ENCODE measurements around the gene AGAP3. TPM values are rescaled to one million over a fixed set of nuclear protein-coding genes. Genes with fewer than 3 reads are reported as not detected.
"Not testable (repeated sequence)": the region's sequence is repeated elsewhere in the genome, so short reads cannot be mapped to it uniquely, and the experiment has no call there.

Gene AGAP3
- total RNA-seq (10 to 100 TPM; 27.4 to 70.6 (median 37.2) TPM), polyA plus RNA-seq (1 to 10 TPM; 6.0 to 6.5 TPM), total RNA-seq (33.2 reads per million, percentile 62 among the genes with 10 or more reads in this experiment)

DNA sequence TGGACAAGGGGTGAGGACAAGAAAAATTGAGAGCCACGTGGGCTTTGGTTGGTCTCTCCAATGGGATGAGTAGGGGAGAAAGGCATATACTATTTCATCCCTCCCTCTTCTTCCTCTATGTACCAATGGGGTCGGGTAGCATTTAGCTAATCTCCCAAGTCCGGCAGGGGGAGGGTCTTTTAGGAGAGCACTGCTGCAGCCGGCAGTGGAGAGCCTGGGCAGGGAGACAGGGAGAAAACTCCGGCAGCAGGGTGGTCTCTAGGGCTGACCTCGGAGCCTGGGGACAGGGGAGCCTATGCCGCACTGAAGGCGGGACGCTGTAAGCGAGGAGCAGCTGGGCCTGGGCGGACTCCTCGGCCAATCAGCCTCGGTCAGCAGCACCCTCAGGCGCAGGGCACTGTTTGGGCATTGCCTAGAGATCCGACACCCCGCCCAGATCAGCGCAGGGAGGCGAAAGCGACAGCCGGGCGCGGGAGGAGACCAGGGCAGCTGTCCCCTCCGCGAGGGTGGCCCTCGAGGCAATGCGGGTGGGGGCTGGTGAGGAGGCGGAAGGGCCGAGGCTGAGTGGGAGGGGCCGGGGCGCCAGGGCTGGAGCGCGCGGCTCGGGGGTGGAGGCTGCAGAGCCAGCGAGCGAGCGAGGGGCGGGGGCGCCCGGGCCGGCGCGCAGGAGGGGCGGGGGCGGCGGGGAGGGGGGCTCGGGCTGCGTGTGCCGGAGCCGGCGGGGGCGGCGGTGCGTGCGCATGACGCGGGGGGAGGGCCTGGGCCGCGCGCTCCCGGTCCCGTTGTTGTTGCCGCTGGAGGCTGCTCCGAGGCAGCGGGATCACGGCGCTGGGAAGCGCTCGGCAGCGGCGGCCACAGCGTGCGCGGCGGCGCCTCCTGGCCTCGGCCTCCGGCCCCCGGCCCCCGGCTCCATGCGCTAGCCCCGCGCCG is at the start of gene AGAP3:
Gene AGAP3, plus strand, starts transcription at position 785 of the 930 bp plus-strand sequence. CDS start 267 bp downstream, outside the sequence.
- Histone ChIP-seq H3K27ac (ENCODE audit: low read depth, low read length) (peak within 1 kb of the TSS; percentile 68), H3K4me3 (ENCODE audit: low read length) (peak within 1 kb of the TSS; percentile 68), H3K4me1 (ENCODE audit: control insufficient read depth in 2 of 2, insufficient read depth in 2 of 2, low read length in 2 of 2) (peaks cover 36 to 41% of the 10 kb centered on the region in 2 donors), H3K36me3 (ENCODE audit: control insufficient read depth in 2 of 3, insufficient read depth in 3 of 3, low read length in 3 of 3) (no peaks in the 10 kb centered on the region), H3K27me3 (ENCODE audit: control insufficient read depth in 2 of 2, insufficient read depth in 2 of 2, low read length in 2 of 2) (no peaks in the 10 kb centered on the region), H3K9me3 (ENCODE audit: control insufficient read depth in 2 of 3, low read length in 3 of 3) (no peaks in the 10 kb centered on the region)
- Mint-ChIP-seq H3K9me3 (peaks cover 0 to 3% (median 0%) of the 10 kb centered on the region in 11 donors), H3K27me3 (peaks cover 0 to 14% (median 0%) of the 10 kb centered on the region in 5 donors), H3K27ac (peak within 1 kb of the TSS; percentile 56 to 96 (median 87)), H3K4me1 (peaks cover 31 to 55% (median 41%) of the 10 kb centered on the region in 7 donors), H3K36me3 (peaks cover 0 to 1% (median 0%) of the 10 kb centered on the region in 5 donors), H3K4me3 (peak within 1 kb of the TSS; percentile 87 to 97 (median 92))
- DNase-seq (peak; percentile 41 to 75 (median 50)), ATAC-seq (peak; percentile 23)
- ChIA-PET CTCF (interaction anchor here (1.1 to 3.4 kb wide), 3 partner anchors 24 to 113 kb away, joined by 3 to 15 read pairs (median 4); partner anchors contain the start of genes CDK5 and SLC4A2), POLR2A (interaction anchor here (0.9 to 3.0 kb wide), 6 partner anchors 26 to 111 kb away, joined by 3 to 14 read pairs (median 3); partner anchors contain the start of gene SLC4A2)
- intact Hi-C loops (cut with micrococcal nuclease) = loop anchor here (2.0 to 10.0 kb wide), 8 partner anchors 25 to 1941 kb away; partner anchors contain the start of genes KMT2C (in 1 of the 2), RHEB (in 1 of the 2), ZNF398 (in 1 of the 2) and ZNF862 (in 1 of the 2)

DNA sequence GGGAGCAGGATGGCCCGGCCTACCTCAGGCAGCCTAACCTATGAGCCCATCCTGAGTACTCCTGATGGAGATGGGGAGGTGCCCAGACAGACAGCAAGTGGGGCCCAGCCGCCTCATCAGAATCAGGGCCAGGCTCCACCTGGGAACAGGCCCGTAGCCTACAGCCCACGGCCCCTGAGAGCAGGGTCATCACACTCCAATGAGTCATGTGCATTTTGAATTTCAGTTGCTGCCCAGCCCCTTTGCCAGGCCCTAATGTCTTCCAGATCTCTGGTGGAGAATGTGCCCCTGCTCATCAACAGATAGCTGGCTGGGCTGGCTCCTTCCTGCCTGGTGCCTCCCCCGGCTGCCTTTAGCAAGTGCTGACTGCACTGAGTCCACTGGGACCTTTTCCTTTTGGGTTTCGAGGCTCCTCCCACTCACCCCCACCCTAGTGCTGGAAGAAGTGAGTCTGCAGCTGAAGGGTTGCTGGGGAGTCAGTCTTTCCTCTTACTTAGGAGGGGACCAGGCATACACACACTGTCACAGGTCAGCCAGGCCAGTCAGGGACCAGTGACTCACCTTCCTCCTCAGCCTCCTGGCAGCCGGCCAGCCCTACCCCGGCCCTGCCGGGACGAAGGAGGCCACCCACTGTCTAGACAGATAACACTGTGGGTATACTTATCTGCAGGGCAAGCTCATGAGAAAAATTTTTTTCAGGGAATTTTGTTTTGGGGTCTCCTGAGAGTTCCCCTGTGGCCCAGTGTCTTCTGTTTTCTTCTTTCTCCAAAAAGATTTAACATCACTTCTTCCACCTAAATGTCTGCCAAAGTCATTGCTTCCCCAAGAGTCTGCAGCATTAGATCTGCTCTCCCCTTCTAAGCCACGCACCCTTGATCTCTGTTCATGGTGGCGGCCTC is 47.1 kb upstream of the AGAP3 start:
- H3K27ac Mint-ChIP-seq = peak overlapping the region in 3 of 9 donors; percentile 10 to 54 (median 46)
- ChIA-PET POLR2A (no interaction called here), CTCF (interaction anchor here (1.5 kb wide), 1 partner anchor 21 kb away, joined by 3 read pairs; no protein-coding TSS in a partner anchor)
- Histone ChIP-seq H3K4me1 (ENCODE audit: control insufficient read depth in 2 of 2, insufficient read depth in 2 of 2, low read length in 2 of 2) (no peaks in the 10 kb centered on the region), H3K36me3 (ENCODE audit: control insufficient read depth in 2 of 3, insufficient read depth in 3 of 3, low read length in 3 of 3) (peaks cover 0 to 73% (median 14%) of the 10 kb centered on the region in 3 experiments), H3K27me3 (ENCODE audit: control insufficient read depth in 2 of 2, insufficient read depth in 2 of 2, low read length in 2 of 2) (no peaks in the 10 kb centered on the region), H3K4me3 (ENCODE audit: low read length) (no peak overlapping the region), H3K9me3 (ENCODE audit: control insufficient read depth in 2 of 3, low read length in 3 of 3) (no peaks in the 10 kb centered on the region), H3K27ac (ENCODE audit: low read depth, low read length) (no peak overlapping the region)
- peaks cover 0 to 11% (median 0%) of the 10 kb centered on the region in 7 donors for H3K4me1 Mint-ChIP-seq
- intact Hi-C loops (cut with micrococcal nuclease) = no loop called here
- peak; percentile 81 for ATAC-seq
- peaks cover 0 to 12% (median 0%) of the 10 kb centered on the region in 5 donors for H3K36me3 Mint-ChIP-seq
- no peak overlapping the region for H3K4me3 Mint-ChIP-seq
- no peaks in the 10 kb centered on the region for H3K27me3 Mint-ChIP-seq
- no peaks in the 10 kb centered on the region for H3K9me3 Mint-ChIP-seq
- DNase-seq = peak in 1 of 9 donors; percentile 79

DNA sequence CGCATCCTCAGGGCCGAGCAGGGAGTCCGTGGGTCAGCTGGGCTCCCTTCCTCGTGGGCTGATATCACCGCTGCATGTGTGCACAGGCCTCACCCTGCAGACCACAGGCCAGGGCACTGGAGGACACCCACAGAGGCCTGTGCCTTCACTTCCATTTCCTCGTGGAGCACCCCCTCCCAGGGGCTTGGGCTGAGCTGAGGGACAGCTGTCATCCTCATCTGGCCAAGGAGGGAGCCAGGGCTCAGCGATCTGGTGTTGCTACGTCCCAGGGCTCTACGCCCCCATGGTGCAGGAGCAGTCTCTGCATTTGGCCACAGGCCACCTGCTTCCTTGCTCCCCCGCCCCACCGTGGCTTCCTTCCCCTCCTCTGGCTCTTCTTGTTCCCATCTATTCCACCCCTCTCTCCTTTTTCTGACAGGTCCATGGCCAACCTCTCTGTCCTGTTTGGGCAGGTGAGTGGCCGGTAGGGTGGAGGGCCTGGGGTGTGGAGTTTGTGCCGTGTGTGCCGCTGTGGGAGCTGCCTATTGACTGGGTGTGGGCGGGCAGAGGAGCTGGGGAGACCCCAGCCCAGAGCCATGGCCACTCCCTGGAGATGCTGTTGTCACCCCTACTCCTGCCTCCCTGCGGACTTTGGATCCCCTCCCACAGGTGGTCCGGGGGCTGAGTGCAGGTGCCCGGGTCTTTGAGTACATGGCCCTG is 46.3 kb upstream of the AGAP3 start:
- no peaks in the 10 kb centered on the region for H3K4me1 ChIP-seq (ENCODE audit: control insufficient read depth in 2 of 2, insufficient read depth in 2 of 2, low read length in 2 of 2)
- Mint-ChIP-seq H3K9me3 (no peaks in the 10 kb centered on the region), H3K27ac (no peak overlapping the region), H3K27me3 (no peaks in the 10 kb centered on the region), H3K4me1 (peaks cover 0 to 11% (median 0%) of the 10 kb centered on the region in 7 donors), H3K4me3 (no peak overlapping the region), H3K36me3 (peaks cover 0 to 12% (median 0%) of the 10 kb centered on the region in 5 donors)
- H3K27me3 ChIP-seq (ENCODE audit: control insufficient read depth in 2 of 2, insufficient read depth in 2 of 2, low read length in 2 of 2) = no peaks in the 10 kb centered on the region
- H3K27ac ChIP-seq (ENCODE audit: low read depth, low read length) = no peak overlapping the region
- ChIA-PET CTCF (interaction anchor here (1.5 kb wide), 1 partner anchor 22 kb away, joined by 3 read pairs; no protein-coding TSS in a partner anchor), POLR2A (interaction anchor here (0.7 kb wide), 1 partner anchor 116 kb away, joined by 3 read pairs; no protein-coding TSS in a partner anchor)
- peaks cover 0 to 73% (median 9%) of the 10 kb centered on the region in 3 experiments for H3K36me3 ChIP-seq (ENCODE audit: control insufficient read depth in 2 of 3, insufficient read depth in 3 of 3, low read length in 3 of 3)
- H3K4me3 ChIP-seq (ENCODE audit: low read length) = no peak overlapping the region
- no peaks in the 10 kb centered on the region for H3K9me3 ChIP-seq (ENCODE audit: control insufficient read depth in 2 of 3, low read length in 3 of 3)
- intact Hi-C loops (cut with micrococcal nuclease) = no loop called here
- no peak for ATAC-seq
- DNase-seq = no peak

DNA sequence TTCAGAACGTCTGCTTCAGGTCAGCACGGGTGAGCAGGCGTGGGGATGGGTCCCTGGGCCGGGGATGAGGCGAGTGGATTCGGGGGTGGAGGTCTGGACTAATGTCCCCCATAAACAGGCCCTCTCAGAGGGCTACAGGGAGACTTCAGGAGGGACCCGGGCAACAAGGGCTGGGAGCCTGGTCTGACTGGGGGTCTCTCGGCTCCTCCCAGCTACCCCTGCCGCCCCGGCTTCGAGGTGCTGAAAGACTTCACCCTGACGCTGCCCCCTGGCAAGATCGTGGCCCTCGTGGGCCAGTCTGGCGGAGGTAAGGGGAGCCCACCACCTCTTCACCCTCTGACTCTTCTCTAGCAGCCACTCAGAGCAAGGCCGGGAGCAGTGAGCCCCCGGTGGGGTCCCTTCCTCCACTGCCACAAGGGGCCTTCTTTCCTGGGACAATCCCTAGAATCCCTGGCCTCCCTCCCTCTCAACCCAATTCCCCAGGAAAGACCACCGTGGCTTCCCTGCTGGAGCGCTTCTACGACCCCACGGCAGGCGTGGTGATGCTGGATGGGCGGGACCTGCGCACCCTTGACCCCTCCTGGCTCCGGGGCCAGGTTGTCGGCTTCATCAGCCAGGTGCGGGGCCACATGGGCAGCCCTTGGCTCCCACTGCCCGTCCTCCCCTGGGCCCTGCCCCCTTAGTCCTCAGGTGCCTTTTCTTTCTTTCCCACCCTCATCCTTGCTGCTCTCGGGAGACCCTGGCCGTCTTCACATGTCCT is 45.5 kb upstream of the AGAP3 start:
- no peak overlapping the region for H3K27ac ChIP-seq (ENCODE audit: low read depth, low read length)
- Mint-ChIP-seq H3K27ac (no peak overlapping the region), H3K9me3 (no peaks in the 10 kb centered on the region), H3K4me3 (no peak overlapping the region), H3K36me3 (peaks cover 0 to 12% (median 0%) of the 10 kb centered on the region in 5 donors), H3K27me3 (no peaks in the 10 kb centered on the region), H3K4me1 (peaks cover 0 to 11% (median 0%) of the 10 kb centered on the region in 7 donors)
- intact Hi-C loops (cut with micrococcal nuclease) = no loop called here
- H3K36me3 ChIP-seq (ENCODE audit: control insufficient read depth in 2 of 3, insufficient read depth in 3 of 3, low read length in 3 of 3) = peaks cover 0 to 73% (median 3%) of the 10 kb centered on the region in 3 experiments
- ChIA-PET POLR2A (interaction anchor here (0.7 kb wide), 1 partner anchor 117 kb away, joined by 3 read pairs; no protein-coding TSS in a partner anchor), CTCF (interaction anchor here (0.7 to 1.5 kb wide), 2 partner anchors 22 to 62 kb away, joined by 3 to 4 read pairs; no protein-coding TSS in a partner anchor)
- no peaks in the 10 kb centered on the region for H3K9me3 ChIP-seq (ENCODE audit: control insufficient read depth in 2 of 3, low read length in 3 of 3)
- DNase-seq (no peak), ATAC-seq (no peak)
- H3K27me3 ChIP-seq (ENCODE audit: control insufficient read depth in 2 of 2, insufficient read depth in 2 of 2, low read length in 2 of 2) = no peaks in the 10 kb centered on the region
- no peaks in the 10 kb centered on the region for H3K4me1 ChIP-seq (ENCODE audit: control insufficient read depth in 2 of 2, insufficient read depth in 2 of 2, low read length in 2 of 2)
- H3K4me3 ChIP-seq (ENCODE audit: low read length) = no peak overlapping the region

DNA sequence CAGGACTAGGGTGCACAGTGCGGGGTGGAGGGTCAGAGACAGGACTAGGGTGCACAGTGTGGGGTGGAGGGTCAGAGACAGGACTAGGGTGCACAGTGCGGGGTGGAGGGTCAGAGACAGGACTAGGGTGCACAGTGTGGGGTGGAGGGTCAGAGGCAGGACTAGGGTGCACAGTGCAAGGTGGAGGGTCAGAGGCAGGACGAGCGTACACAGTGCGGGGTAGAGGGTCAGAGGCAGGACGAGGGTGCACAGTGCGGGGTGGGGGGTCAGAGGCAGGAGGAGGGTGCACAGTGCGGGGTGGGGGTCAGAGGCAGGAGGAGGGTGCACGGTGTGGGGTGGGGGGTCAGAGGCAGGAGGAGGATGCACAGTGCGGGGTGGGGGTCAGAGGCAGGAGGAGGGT is 42.8 kb upstream of the AGAP3 start:
- H3K9me3 Mint-ChIP-seq; ATAC-seq; H3K27ac ChIP-seq (ENCODE audit: low read depth, low read length); DNase-seq; H3K4me1 ChIP-seq (ENCODE audit: control insufficient read depth in 2 of 2, insufficient read depth in 2 of 2, low read length in 2 of 2); CTCF ChIA-PET; H3K9me3 ChIP-seq (ENCODE audit: control insufficient read depth in 2 of 3, low read length in 3 of 3); H3K27me3 ChIP-seq (ENCODE audit: control insufficient read depth in 2 of 2, insufficient read depth in 2 of 2, low read length in 2 of 2); H3K4me3 ChIP-seq (ENCODE audit: low read length); intact Hi-C loops (cut with micrococcal nuclease); H3K27me3 Mint-ChIP-seq; POLR2A ChIA-PET; H3K36me3 Mint-ChIP-seq; H3K27ac Mint-ChIP-seq; H3K4me3 Mint-ChIP-seq: not testable (repeated sequence)
- H3K4me1 Mint-ChIP-seq = peaks cover 0 to 14% (median 0%) of the 10 kb centered on the region in 7 donors
- peaks cover 0 to 50% (median 3%) of the 10 kb centered on the region in 3 experiments for H3K36me3 ChIP-seq (ENCODE audit: control insufficient read depth in 2 of 3, insufficient read depth in 3 of 3, low read length in 3 of 3)
